Measurements from ENCODE around the gene PTPRG.

The PTPRG gene

GRCh38 chr3:61937477-61937876 is 376.1 kb downstream of the PTPRG start:
- no peak for DNase-seq

- no peak for DNase-seq
Observed at GRCh38 chr3:61938878-61939549, 377.6 kb downstream of the PTPRG start.

- no peak for DNase-seq
Observed at GRCh38 chr3:61940236-61940635, 378.9 kb downstream of the PTPRG start.

- no peak for DNase-seq
Observed at GRCh38 chr3:61943975-61944374, 382.6 kb downstream of the PTPRG start.

- DNase-seq: no peak
Observed at GRCh38 chr3:61944726-61945125, 383.4 kb downstream of the PTPRG start.

- DNase-seq: no peak
Observed at GRCh38 chr3:61945657-61946056, 384.3 kb downstream of the PTPRG start.

- DNase-seq: no peak
Observed at GRCh38 chr3:61946570-61947324, 385.4 kb downstream of the PTPRG start.

GRCh38 chr3:61947456-61947855 is 386.1 kb downstream of the PTPRG start:
- DNase-seq: no peak

GRCh38 chr3:61948699-61949305 is 387.4 kb downstream of the PTPRG start:
- no peak for DNase-seq

GRCh38 chr3:61954097-61954540 is 392.7 kb downstream of the PTPRG start:
- DNase-seq: no peak

- no peak for DNase-seq
Observed at GRCh38 chr3:61955483-61955882, 394.1 kb downstream of the PTPRG start.

- DNase-seq: no peak
Observed at GRCh38 chr3:61956236-61956635, 394.9 kb downstream of the PTPRG start.

GRCh38 chr3:61957259-61957658 is 395.9 kb downstream of the PTPRG start:
- DNase-seq: no peak

GRCh38 chr3:61960976-61961375 is 399.6 kb downstream of the PTPRG start:
- DNase-seq: no peak

GRCh38 chr3:61961900-61962299 is 400.5 kb downstream of the PTPRG start:
- DNase-seq: no peak

GRCh38 chr3:61964566-61964965 is 403.2 kb downstream of the PTPRG start:
- no peak for DNase-seq

GRCh38 chr3:61965770-61966131 is 404.4 kb downstream of the PTPRG start:
- no peak for DNase-seq

- DNase-seq: no peak
Observed at GRCh38 chr3:61966200-61966599, 404.8 kb downstream of the PTPRG start.

GRCh38 chr3:61967019-61967418 is 405.6 kb downstream of the PTPRG start:
- DNase-seq: no peak

- DNase-seq: no peak
Observed at GRCh38 chr3:61967937-61968336, 406.6 kb downstream of the PTPRG start.

GRCh38 chr3:61974662-61975061 is 413.3 kb downstream of the PTPRG start:
- DNase-seq: no peak

GRCh38 chr3:61975199-61975598 is 413.8 kb downstream of the PTPRG start:
- no peak for DNase-seq

- no peak for DNase-seq
Observed at GRCh38 chr3:61975936-61976335, 414.6 kb downstream of the PTPRG start.

Data from cerebellar nuclear complex (tissue), 1 donor.